NCI-H1694 treated with DMSO at 0.1 percent for 48 hours (cell line): ENCODE data around the gene CCNI2.

Experiments used
- DNase-seq: peaks from one replicate; lab custom pipeline; 2025; lab: John Stamatoyannopoulos, UW

Gene CCNI2, protein sequence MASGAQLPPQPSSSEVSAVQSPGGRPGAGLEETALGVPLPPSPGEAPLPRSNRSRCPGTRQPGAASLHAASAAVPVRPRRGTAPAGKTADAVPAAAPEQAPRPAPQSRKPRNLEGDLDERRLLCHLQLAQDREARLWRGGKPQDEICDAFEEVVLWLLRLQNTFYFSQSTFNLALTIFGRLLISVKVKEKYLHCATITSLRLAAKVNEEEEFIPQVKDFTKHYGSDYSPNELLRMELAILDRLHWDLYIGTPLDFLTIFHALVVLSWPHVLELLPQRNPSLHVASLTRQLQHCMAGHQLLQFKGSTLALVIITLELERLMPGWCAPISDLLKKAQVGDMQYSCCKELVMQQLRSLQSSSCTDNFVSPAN

GRCh38 chr5:132746954-132747615, at the start of gene CCNI2:
TSS of gene CCNI2 (plus strand) at chr5:132747426. CDS start at chr5:132747496, 70 bp downstream.
- DNase-seq, result peak; percentile 17

DNA sequence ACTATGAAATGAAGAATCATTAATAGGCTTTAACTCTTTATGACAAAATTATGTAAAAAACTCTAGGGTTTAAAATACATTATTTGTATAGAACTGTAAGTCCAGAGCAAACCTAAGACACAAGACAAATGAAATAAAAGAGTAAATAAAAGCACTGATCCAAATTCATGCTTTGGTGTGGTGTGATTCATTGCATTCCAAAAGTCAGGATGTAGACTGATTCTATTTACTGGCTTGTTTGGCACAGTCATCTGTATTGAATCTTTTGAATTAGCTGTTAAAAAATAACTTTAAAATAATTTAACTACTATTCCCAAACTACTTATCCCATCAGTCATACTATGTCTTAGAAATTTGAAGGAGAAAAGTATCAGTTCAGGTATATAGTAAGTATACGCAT, 42.4 kb upstream of the CCNI2 start:
- no peak for DNase-seq

GRCh38 chr5:132708645-132709044, 38.6 kb upstream of the CCNI2 start:
- DNase-seq, result no peak

GRCh38 chr5:132714456-132715307, 32.5 kb upstream of the CCNI2 start:
- peak; percentile 1 for DNase-seq

GRCh38 chr5:132718544-132719312, 28.5 kb upstream of the CCNI2 start:
- DNase-seq, result no peak

DNA sequence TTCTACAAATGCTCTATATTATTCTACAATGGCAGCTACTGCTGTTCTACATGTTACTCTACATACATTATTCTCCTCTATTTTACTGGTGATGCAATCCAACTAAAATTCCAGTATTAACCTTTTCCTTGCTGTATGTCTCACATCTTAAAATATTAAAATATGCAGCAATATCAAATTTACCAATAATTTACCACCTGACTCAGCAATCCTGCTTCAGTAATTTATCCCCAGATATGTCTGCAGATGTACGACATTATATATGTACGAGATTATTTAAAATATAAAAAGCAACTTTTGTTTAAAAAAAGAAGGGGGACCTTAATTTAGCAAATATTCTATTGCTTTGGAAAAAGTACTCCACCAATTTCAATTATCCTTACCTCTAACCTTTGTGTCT, 21.5 kb upstream of the CCNI2 start:
- DNase-seq, result no peak

DNA sequence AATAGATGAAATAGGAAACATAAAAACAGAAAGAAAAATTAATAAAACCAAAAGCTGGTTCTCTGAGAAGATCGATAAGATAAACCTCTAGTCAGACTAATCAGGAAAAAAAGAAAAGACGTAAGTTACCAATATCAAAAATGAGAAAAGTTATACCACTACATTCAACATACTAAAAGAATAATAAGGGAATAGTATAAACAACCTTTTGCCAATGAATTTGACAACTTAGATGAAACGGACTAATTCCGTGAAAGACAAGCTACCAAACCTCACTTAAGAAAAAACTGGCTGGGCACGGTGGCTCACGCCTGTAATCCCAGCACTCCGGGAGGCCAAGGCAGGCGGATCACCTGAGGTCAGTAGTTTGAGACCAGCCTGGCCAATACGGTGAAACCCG, 17.3 kb upstream of the CCNI2 start:
- DNase-seq, result no peak

DNA sequence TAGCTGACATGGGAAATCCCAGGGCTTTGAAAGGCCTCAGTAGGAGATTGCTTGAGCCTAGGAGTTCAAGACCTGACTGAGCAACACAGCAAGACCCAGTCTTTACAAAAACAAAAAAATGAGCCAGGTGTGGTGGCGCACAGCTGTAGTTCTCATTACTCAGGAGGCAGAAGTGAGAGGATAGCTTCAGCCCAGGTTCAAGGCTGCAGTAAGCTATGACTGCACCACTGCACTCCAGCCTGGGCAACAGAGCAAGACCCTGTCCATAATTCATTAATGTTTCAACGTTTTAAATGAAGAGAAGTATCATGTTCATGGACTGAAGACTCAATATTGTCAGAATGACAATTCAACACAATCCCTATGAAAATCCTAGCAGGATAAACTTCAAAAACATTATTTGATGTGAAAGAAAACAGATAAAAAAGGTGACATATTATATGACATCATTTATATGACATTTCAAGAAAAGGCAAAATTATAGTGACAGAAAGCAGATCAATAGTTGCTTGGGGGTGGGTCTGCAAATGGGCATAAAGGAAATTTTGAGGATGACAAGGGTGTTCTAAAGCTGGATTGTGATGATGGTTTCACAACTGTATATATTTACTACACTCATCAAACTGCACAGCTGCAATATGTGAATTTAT, 13.6 kb upstream of the CCNI2 start:
- DNase-seq, result no peak

- no peak for DNase-seq
These were observed 12.5 kb upstream of the CCNI2 start for GRCh38 chr5:132734687-132735086.

GRCh38 chr5:132736853-132737833, 10.1 kb upstream of the CCNI2 start, which contains the start of gene KIF3A:
TSS of gene KIF3A (minus strand) at chr5:132737546. CDS start at chr5:132737419, 127 bp downstream.
- DNase-seq, result peak; percentile 93

DNA sequence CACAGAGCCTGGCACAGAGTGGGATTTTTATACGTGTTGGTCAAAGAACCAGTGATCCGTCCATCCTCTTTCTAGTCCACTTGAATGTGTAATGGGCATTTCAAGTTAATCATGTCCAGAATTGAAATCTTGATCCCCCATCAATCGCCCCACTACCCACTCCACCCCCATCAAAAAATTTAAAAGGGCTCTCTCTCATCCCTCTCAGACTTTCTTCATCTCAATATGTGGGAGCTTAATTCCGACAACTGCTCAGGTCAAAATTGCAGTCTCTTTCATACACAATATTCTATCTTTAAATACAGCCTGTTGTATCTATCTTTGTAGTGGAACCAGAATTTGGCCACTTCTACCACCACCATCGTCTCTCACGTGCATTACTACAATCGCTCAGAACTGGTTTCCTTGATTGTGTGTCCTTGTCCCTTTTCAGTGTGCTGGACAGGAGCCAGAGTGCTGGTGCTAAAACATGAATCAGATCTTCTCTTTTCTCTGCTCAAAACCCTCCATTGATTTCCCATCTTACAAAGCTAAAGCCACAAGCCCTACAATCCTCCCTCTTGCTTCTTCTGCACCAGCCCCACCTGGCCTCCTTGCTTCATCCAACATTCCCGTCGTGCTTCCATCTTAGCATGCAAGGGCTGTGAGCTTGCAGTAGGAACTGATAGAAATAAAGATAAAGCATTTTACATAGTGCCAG, 9.1 kb upstream of the CCNI2 start:
- DNase-seq, result no peak

GRCh38 chr5:132739232-132739631, 8.0 kb upstream of the CCNI2 start:
- no peak for DNase-seq

DNA sequence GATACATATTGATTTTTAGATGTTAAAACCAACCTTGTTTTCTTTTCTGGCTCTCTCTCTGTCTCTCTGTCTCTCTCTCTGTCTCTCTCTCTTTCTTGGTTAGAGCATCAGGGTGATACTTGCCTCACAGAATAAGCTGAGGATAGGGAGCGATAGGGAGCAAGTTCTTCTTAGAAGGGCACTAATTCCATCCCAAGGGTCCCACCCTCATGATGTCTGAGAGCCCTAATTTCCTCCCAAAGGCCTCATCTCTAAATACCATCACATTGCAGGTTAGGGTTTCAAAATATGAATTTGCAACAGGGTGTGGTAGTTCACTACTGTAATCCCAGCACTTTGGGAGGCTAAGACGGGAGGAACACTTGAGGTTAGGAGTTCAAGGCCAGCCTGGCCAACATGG, 5.1 kb upstream of the CCNI2 start:
- DNase-seq, result no peak

DNA sequence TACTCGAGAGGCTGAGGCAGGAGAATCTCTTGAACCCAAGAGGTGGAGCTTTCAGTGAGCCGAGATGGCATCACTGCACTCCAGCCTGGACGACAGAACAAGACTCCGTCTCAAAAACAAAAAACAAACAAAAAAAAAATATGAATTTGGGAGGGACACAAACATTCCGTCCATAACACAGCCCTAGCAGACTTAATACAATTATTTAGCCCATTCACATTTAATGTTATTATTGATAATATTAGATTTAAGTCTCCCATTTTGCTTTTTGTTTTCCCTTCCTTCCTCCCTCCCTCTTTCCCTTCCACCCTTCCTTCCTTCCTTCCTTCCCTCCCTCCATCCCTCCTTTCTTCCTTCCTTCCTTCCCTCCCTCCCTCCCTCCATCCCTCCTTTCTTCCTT, 4.6 kb upstream of the CCNI2 start:
- no peak for DNase-seq

- DNase-seq, result no peak
These were observed 2.6 kb upstream of the CCNI2 start for GRCh38 chr5:132744659-132745058.

DNA sequence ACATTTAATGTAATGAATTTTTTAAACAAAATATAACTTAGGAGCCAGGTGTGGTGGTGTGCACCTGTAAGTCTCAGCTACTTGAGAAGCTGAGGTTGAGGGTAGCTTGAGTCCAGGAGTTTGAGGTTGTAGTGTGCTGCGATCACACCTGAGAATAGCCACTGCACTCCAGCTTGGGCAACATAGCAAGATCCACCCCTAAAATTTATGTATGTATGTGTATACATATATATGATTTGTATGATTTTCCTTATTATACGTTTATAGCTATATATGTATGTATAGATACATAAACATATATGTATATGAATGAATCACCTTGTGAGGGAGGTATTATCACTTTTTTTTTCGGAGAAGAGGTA, 653 bp upstream of the CCNI2 start:
- no peak for DNase-seq

GRCh38 chr5:132747616-132748440, 602 bp downstream of the CCNI2 start:
- DNase-seq, result no peak

GRCh38 chr5:132748522-132749000, 1.3 kb downstream of the CCNI2 start:
- no peak for DNase-seq
